KOPT-K1 (cell line): Measurements from ENCODE around the gene DCLRE1A.

Experiments
- H3K27ac ChIP-seq: fragments of 200-600 bp; sonication (generic); 2 replicates; pipeline ENCODE4 v1.5.1; 2016; ENCODE audit warnings: antibody characterized with exemption, mild to moderate bottlenecking, low read depth, low read length; ENCODE audit not compliant: poor library complexity, severe bottlenecking
- H3K36me3 ChIP-seq: fragments of 200-600 bp; sonication (generic); 2 replicates; pipeline ENCODE4 v1.5.1; 2017; ENCODE audit warnings: antibody characterized with exemption, mild to moderate bottlenecking, low read length, moderate library complexity; ENCODE audit not compliant: insufficient read depth
- H3K9me3 ChIP-seq: fragments of 200-600 bp; sonication (generic); 2 replicates; pipeline ENCODE4 v1.5.1; 2017; ENCODE audit warnings: antibody characterized with exemption, low read length, mild to moderate bottlenecking; ENCODE audit not compliant: insufficient read depth, poor library complexity, severe bottlenecking

Gene DCLRE1A

DNA sequence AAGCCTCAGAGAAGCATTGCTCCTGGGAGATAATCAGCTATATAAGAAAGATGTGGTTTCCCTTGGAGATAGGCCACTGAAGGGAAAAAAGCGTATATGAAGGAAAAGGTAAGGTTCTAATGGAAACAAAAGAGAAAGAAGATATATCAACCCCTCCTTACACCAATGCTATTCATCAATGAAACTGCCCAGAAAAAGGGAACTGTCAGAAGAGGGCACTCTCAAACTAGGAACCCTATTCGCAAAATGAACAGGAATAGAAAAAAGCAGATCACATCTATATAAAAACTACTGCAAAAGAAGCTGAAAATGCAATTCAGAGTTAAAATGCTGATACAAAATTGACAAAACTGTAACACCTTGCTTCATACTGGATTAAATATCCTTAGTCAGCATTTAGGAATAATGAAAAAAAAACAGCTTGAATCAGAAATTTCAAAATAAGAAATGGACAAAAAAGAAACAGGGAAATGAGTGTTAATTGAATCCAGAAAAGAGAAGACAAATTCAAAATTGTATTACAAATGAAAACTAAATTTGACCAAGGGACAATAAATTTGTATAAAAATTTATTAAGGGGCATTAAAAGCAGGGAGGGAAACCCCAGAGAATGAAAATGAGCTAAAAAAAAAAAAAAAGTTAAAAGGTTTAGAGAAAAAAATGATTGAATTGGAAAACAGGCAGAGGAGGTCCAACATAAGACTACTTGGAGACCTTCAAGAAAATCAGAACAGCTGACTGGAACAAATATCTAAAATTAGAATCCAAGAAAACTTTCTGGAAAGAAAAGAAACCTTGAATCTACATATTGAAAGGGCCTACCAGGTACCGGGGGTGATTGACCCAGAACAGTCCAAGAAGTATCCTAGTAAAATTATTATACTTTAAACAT lies 18.5 kb upstream of the DCLRE1A start:
- no peak overlapping the region for H3K27ac ChIP-seq
- H3K9me3 ChIP-seq = peaks cover 14% of the 10 kb centered on the region
- H3K36me3 ChIP-seq = peaks cover 28% of the 10 kb centered on the region

DNA sequence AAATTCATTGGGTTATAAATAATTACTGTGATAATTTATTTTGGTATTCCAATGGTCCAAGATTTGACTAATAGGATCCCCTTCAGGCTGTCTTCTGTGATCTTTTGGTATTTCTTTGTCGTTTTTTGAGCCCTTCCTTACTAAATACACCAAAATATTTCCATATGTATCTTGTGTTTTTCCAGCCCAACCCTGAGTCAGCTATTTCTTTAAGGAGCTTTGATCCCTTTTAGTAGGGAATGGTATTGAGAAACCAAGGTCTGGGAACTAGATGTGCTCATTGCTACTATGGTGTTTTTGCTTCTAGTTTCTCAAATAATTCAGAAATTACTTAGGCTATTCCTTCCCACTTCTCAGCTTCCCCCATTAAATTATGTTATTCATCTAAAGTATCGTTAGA lies 15.9 kb upstream of the DCLRE1A start:
- H3K36me3 ChIP-seq = peaks cover 18% of the 10 kb centered on the region
- H3K9me3 ChIP-seq = peaks cover 14% of the 10 kb centered on the region
- no peak overlapping the region for H3K27ac ChIP-seq

DNA sequence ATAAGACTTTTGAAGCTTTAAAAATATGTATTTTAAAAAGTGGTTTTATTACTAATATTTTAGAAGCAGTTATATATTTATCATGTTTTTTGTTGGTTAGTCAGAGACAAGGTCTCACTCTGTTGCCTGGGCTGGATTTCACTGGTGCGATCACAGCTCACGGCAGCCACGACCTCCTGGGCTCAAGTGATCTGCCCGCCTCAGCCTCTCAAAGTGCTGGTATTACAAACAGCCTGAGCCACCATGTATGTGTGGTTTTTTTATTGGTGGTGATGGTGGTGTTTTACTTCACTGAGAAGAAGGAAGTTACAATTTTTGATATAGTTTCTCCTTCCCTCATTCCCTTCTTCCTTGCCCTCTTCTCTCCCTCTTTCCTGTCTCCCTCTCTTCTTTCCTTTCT lies 14.0 kb upstream of the DCLRE1A start:
- H3K9me3 ChIP-seq = peaks cover 14% of the 10 kb centered on the region
- H3K27ac ChIP-seq = no peak overlapping the region
- H3K36me3 ChIP-seq = peaks cover 37% of the 10 kb centered on the region

DNA sequence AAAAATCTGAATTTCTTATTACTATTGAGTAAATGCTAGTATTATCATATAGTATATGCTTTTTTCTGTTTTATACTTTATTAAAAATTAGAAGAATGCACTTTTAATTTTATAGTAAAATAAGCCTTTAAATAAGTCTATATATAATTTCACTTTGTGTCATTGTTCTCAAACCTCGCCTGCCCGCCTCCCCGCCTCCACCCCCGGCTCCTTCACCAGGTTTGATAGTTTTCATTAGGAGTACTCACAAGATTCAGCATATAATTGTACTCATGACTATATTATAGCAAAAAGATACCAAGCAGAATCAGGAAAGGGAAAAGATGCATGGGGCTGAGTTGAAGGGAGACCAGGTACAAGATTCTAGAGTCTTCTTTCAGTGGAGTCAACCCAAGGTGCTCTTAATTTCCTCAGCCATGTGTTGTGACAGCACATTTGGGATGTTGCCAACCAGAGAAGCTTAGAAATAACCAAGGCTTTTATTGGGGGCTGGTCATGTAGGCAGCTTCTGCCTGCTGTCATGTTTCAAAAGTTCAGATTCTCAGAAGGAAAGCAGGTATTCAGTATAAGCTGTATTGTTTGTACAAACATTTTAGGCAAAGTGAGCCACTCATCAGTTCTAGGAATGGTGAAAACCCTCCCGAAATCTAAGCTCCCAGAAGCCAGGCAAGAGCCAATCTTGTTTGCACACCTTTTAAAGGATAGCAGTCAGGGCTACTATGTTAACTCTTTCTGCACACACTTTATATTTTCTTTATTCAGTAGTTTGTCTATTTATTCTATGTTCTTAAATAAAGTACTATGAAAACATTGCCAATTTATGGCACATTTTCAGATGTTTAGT lies 12.9 kb upstream of the DCLRE1A start:
- Histone ChIP-seq H3K36me3 (peaks cover 42% of the 10 kb centered on the region), H3K9me3 (peaks cover 4% of the 10 kb centered on the region), H3K27ac (no peak overlapping the region)

DNA sequence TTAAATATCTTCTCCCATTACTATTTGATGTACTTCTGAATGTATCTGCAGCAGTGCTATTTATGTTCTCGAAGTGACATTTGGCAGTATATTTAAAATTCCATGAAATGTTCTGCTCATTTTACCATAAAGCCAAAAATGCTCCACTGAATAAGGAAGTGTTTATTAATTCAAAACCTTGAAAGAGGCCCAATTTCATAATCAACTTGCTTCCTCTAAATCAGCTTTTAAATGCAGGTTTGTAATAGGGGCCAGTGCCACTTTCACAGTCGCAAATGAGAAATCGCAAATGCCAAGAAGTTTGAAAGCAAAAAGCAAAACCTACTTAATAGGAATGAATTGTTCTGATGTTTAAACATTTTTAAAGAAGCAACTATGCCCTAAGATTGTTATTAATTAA lies 12.0 kb upstream of the DCLRE1A start:
- Histone ChIP-seq H3K9me3 (peaks cover 6% of the 10 kb centered on the region), H3K27ac (no peak overlapping the region), H3K36me3 (peaks cover 50% of the 10 kb centered on the region)

DNA sequence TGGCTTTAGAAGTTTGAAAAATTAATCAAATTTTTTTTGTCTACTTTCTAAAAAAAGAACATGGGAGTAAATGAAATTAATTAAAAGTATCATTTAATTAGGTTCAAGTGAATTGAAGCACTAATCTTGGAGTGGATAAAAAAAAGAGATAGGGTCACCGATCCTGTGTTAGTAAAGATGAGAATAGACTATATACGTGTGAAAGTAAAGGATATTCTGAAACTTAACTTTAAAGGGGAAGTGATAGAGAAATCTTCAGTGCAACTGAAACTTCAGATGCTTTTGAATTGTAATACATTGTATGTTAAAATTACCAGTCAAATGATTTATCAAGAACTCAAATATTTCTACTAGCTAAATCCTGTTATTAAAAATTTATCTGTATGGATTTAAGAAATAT lies 5.4 kb upstream of the DCLRE1A start:
- Histone ChIP-seq H3K27ac (no peak overlapping the region), H3K36me3 (peaks cover 61% of the 10 kb centered on the region)

DNA sequence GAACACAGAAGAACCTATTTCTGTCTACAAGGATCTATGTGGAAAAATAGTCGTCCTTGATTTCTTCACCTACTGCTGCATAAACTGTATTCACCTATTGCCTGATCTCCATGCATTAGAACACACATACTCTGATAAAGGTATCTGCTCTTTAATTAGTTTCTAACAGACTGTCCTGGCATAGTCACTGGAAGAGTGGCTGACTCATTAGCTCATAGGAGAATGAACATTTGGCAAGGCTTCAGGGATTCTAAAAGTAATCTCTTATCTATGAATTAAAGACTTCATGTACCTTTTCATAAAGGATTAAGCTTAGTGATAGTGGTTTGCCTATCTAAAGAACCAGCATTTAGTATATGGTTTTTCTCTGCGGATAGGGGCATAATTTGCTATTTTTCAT lies 4.7 kb upstream of the DCLRE1A start:
- Histone ChIP-seq H3K27ac (no peak overlapping the region), H3K36me3 (peaks cover 54% of the 10 kb centered on the region), H3K9me3 (peaks cover 8% of the 10 kb centered on the region)

More for the DNA sequence above, 5.4 kb upstream of the DCLRE1A start:
- peaks cover 8% of the 10 kb centered on the region for H3K9me3 ChIP-seq

DNA sequence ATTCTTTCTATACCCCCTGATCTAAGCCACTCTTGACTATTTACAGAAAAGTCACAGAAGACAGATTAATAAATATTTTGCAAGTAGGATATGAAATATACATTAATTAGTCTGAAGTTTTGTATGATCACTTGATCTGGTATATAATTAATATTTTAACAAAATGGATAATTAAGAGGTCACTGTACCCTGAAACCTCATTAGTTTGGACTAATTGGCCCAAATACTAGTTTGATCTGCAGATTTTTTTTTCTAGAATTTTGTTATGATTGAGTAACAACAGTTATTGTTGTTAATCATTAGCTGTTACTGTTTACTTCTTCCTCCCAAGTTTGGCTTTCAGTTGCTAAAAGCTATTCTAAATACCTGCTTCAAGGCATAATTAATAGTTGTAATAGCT lies 3.3 kb upstream of the DCLRE1A start:
- Histone ChIP-seq H3K36me3 (peaks cover 41% of the 10 kb centered on the region), H3K27ac (no peak overlapping the region), H3K9me3 (peaks cover 8% of the 10 kb centered on the region)

DNA sequence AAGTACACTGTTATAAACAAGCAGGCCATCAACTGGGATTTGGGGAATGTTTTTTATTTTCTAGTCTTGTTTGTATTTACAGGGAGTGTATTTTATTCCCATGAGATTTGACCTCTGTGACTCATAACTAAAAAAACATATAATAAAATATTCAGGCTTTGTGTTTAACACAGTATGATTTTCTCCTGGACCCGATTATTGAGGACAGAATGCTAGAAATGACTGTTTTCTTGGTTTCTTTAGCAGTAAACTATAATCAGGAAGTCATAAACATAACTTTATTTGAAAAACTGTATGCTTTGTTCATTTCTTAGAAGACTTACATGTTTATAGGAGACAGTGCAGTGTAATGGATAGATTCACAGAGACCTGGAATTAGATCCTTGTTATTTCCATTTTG lies 2.7 kb upstream of the DCLRE1A start:
- peaks cover 35% of the 10 kb centered on the region for H3K36me3 ChIP-seq
- no peak overlapping the region for H3K27ac ChIP-seq
- H3K9me3 ChIP-seq = peaks cover 8% of the 10 kb centered on the region

DNA sequence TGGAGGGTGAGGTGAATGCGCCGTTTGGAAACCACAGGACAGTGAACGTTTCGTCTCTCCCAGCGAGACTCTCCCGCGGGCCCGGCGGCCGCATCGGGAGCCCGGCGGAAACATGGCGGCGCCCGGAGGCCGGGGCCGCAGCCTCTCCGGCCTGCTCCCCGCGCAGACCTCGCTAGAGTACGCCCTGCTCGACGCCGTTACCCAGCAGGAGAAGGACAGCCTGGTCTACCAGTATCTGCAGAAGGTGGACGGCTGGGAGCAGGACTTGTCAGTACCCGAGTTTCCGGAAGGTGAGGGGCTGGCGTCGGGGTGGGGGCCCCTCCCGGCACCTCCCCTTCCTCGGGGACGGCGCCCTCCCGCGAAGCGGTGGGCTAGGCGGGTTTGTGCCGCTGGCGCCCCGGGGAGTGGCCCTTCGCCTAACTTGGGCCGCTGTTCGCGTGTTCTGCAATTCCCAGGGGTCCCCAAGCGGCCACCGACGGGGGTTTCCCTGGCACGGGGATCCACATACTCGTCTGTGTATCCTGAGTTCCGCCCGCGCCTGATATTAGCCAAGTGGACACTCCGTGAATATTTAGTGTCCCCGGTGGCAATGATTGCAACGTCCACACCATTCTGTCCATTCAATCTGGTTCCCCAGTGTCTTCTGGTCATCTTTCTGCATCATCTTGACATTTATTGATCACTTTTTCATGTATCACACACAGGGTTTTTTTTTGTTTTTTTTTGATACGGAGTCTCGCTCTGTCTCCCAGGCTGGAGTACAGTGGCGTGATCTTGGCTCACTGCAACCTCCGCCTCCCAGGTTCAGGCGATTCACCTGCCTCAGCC lies 1.1 kb upstream of the DCLRE1A start:
- peak overlapping the region; percentile 93 for H3K27ac ChIP-seq
- H3K9me3 ChIP-seq = no peaks in the 10 kb centered on the region
- peaks cover 19% of the 10 kb centered on the region for H3K36me3 ChIP-seq

DNA sequence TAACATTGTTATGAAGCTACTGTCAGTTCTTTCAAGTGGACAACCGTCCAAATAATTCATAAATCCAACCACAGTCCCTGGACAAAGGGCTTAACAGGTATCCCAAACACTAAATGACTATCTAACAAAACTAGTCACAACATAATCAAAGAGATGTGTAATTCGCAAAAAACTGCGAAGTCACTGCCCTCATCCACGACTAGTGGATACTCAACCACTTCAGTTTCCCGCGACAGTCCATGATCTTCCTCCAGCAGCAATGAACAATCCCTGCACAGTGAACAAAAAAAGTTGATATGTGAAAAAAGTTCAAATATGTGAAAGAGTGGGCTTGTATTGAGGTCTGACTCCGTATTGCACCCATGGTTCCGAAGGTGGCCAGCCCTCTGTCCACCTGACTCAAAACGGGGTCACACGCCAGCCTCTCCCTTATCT lies 287 bp downstream of the DCLRE1A start:
- Histone ChIP-seq H3K27ac (peak overlapping the region; percentile 93), H3K36me3 (peaks cover 5% of the 10 kb centered on the region), H3K9me3 (no peaks in the 10 kb centered on the region)

DNA sequence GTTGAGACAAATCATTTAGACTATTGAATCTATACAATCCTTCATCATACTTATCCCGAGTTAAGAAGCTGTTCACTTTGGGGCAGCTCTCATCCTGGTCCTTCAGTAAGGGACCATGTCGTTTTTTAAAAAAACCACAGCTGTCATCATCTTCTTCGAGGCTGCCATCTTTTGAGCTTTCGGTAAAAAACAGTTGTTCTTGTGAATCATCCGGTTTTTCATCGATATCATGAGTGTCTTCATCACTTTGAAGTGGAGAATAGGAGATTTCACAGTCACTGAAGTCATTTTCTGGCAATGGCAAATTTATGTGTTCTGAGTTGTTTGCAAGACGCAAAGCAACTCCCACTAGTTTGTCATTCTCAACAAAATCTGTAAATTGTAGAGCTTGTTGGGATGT lies 3.9 kb downstream of the DCLRE1A start:
- Histone ChIP-seq H3K36me3 (peaks cover 16% of the 10 kb centered on the region), H3K9me3 (no peaks in the 10 kb centered on the region), H3K27ac (peak overlapping the region; percentile 64)

DNA sequence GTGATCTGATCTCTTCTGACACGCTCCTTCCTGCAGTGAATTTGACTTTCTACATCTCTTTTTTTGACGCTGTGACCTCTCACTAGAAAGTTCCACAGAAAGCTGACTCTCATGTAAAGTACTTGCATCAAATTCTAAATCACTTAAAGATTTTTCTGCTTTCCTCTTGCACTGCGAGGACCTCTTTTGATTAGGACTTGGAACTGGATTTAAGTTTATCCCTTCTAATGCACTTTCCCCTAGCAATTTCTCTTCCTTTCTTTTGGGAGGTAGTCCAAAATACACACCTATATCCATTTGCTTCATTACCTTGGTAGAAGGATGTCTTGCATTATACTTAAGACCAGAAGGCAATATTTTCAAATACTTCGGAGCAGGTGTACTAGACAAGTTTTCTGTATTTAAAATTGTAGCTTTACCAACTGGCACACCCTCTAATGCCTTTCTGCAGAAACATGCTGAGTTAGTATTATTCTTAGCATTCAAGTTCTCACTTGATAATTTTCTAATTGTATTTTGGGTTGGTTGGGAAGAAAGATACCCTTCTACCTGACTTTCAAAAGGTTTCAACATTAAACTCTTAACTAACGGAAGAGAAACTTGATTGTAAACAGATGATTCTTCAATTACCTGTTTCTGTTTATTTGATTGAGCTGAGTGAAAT lies 4.6 kb downstream of the DCLRE1A start:
- Histone ChIP-seq H3K9me3 (no peaks in the 10 kb centered on the region), H3K27ac (peak overlapping the region; percentile 64), H3K36me3 (peaks cover 23% of the 10 kb centered on the region)

DNA sequence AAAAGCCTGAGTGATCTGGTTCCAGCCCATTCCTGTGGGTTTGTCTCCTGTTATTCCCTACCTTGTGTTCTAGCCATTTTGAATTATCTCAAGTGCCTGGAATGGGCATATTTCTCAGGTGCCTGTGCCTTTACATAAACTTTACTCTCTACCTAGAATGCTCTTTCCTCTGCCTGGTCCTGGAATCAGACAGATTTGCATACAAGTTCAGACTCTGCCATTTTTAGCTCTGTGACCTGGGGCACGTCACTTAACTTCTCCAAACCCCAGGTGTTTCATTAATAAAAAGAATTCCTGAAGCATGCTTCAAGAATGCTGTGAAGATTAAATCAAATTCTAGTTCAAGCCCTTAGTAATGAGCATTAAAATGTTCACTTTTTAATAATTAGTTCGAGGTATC lies 7.8 kb downstream of the DCLRE1A start:
- Histone ChIP-seq H3K36me3 (peaks cover 41% of the 10 kb centered on the region), H3K27ac (no peak overlapping the region), H3K9me3 (no peaks in the 10 kb centered on the region)
